ENCODE data around the gene IGF1R.
A peak's percentile ranks its signal among the peaks of the same experiment; 100 is the strongest.

IGF1R gene

GRCh38 chr15:98769867-98770266, 121.5 kb downstream of the IGF1R start:
- Histone ChIP-seq H3K4me1 (ENCODE audit: control insufficient read depth, insufficient read depth, low read length) (peaks cover 24% of the 10 kb centered on the region), H3K36me3 (ENCODE audit: control insufficient read depth, insufficient read depth, low read length) (no peaks in the 10 kb centered on the region), H3K9ac (ENCODE audit: low read length) (no peak overlapping the region), H3K9me3 (ENCODE audit: control insufficient read depth, low read length) (no peaks in the 10 kb centered on the region), H3K27me3 (ENCODE audit: control insufficient read depth, insufficient read depth, low read length) (no peaks in the 10 kb centered on the region), H3K4me3 (ENCODE audit: low read length) (no peak overlapping the region)

- H3K36me3 ChIP-seq (ENCODE audit: control insufficient read depth, insufficient read depth, low read length) = no peaks in the 10 kb centered on the region
- H3K4me3 ChIP-seq (ENCODE audit: low read length) = no peak overlapping the region
- no peak overlapping the region for H3K9ac ChIP-seq (ENCODE audit: low read length)
- no peaks in the 10 kb centered on the region for H3K9me3 ChIP-seq (ENCODE audit: control insufficient read depth, low read length)
- peaks cover 32% of the 10 kb centered on the region for H3K4me1 ChIP-seq (ENCODE audit: control insufficient read depth, insufficient read depth, low read length)
- no peaks in the 10 kb centered on the region for H3K27me3 ChIP-seq (ENCODE audit: control insufficient read depth, insufficient read depth, low read length)
Observed at GRCh38 chr15:98770984-98771383, 122.6 kb downstream of the IGF1R start.

GRCh38 chr15:98771541-98771940, 123.2 kb downstream of the IGF1R start:
- H3K27me3 ChIP-seq (ENCODE audit: control insufficient read depth, insufficient read depth, low read length) = no peaks in the 10 kb centered on the region
- no peak overlapping the region for H3K4me3 ChIP-seq (ENCODE audit: low read length)
- H3K9me3 ChIP-seq (ENCODE audit: control insufficient read depth, low read length) = no peaks in the 10 kb centered on the region
- H3K4me1 ChIP-seq (ENCODE audit: control insufficient read depth, insufficient read depth, low read length) = peaks cover 35% of the 10 kb centered on the region
- H3K36me3 ChIP-seq (ENCODE audit: control insufficient read depth, insufficient read depth, low read length) = no peaks in the 10 kb centered on the region
- H3K9ac ChIP-seq (ENCODE audit: low read length) = no peak overlapping the region

GRCh38 chr15:98772895-98773294, 124.6 kb downstream of the IGF1R start:
- no peak overlapping the region for H3K9ac ChIP-seq (ENCODE audit: low read length)
- peaks cover 45% of the 10 kb centered on the region for H3K4me1 ChIP-seq (ENCODE audit: control insufficient read depth, insufficient read depth, low read length)
- H3K27me3 ChIP-seq (ENCODE audit: control insufficient read depth, insufficient read depth, low read length) = no peaks in the 10 kb centered on the region
- H3K9me3 ChIP-seq (ENCODE audit: control insufficient read depth, low read length) = no peaks in the 10 kb centered on the region
- H3K36me3 ChIP-seq (ENCODE audit: control insufficient read depth, insufficient read depth, low read length) = no peaks in the 10 kb centered on the region
- H3K4me3 ChIP-seq (ENCODE audit: low read length) = no peak overlapping the region

GRCh38 chr15:98773616-98774015, 125.3 kb downstream of the IGF1R start:
- H3K9me3 ChIP-seq (ENCODE audit: control insufficient read depth, low read length) = no peaks in the 10 kb centered on the region
- H3K4me3 ChIP-seq (ENCODE audit: low read length) = no peak overlapping the region
- no peak overlapping the region for H3K9ac ChIP-seq (ENCODE audit: low read length)
- no peaks in the 10 kb centered on the region for H3K27me3 ChIP-seq (ENCODE audit: control insufficient read depth, insufficient read depth, low read length)
- H3K4me1 ChIP-seq (ENCODE audit: control insufficient read depth, insufficient read depth, low read length) = peaks cover 45% of the 10 kb centered on the region
- H3K36me3 ChIP-seq (ENCODE audit: control insufficient read depth, insufficient read depth, low read length) = no peaks in the 10 kb centered on the region

- Histone ChIP-seq H3K36me3 (ENCODE audit: control insufficient read depth, insufficient read depth, low read length) (no peaks in the 10 kb centered on the region), H3K27me3 (ENCODE audit: control insufficient read depth, insufficient read depth, low read length) (no peaks in the 10 kb centered on the region), H3K4me3 (ENCODE audit: low read length) (no peak overlapping the region), H3K9ac (ENCODE audit: low read length) (no peak overlapping the region), H3K4me1 (ENCODE audit: control insufficient read depth, insufficient read depth, low read length) (peaks cover 36% of the 10 kb centered on the region), H3K9me3 (ENCODE audit: control insufficient read depth, low read length) (no peaks in the 10 kb centered on the region)
Observed at GRCh38 chr15:98774756-98775497, 126.6 kb downstream of the IGF1R start.

GRCh38 chr15:98775498-98776230, 127.3 kb downstream of the IGF1R start:
- Histone ChIP-seq H3K4me1 (ENCODE audit: control insufficient read depth, insufficient read depth, low read length) (peaks cover 34% of the 10 kb centered on the region), H3K27me3 (ENCODE audit: control insufficient read depth, insufficient read depth, low read length) (no peaks in the 10 kb centered on the region)

GRCh38 chr15:98776607-98777281, 128.4 kb downstream of the IGF1R start:
- Histone ChIP-seq H3K4me3 (ENCODE audit: low read length) (no peak overlapping the region), H3K9me3 (ENCODE audit: control insufficient read depth, low read length) (no peaks in the 10 kb centered on the region), H3K4me1 (ENCODE audit: control insufficient read depth, insufficient read depth, low read length) (peaks cover 25% of the 10 kb centered on the region), H3K9ac (ENCODE audit: low read length) (peak overlapping the region; percentile 19), H3K36me3 (ENCODE audit: control insufficient read depth, insufficient read depth, low read length) (no peaks in the 10 kb centered on the region), H3K27me3 (ENCODE audit: control insufficient read depth, insufficient read depth, low read length) (no peaks in the 10 kb centered on the region)

More at GRCh38 chr15:98775498-98776230, 127.3 kb downstream of the IGF1R start:
- Histone ChIP-seq H3K4me3 (ENCODE audit: low read length) (no peak overlapping the region), H3K9ac (ENCODE audit: low read length) (no peak overlapping the region), H3K9me3 (ENCODE audit: control insufficient read depth, low read length) (no peaks in the 10 kb centered on the region), H3K36me3 (ENCODE audit: control insufficient read depth, insufficient read depth, low read length) (no peaks in the 10 kb centered on the region)

GRCh38 chr15:98777426-98777825, 129.1 kb downstream of the IGF1R start:
- no peak overlapping the region for H3K9ac ChIP-seq (ENCODE audit: low read length)
- no peaks in the 10 kb centered on the region for H3K9me3 ChIP-seq (ENCODE audit: control insufficient read depth, low read length)
- no peak overlapping the region for H3K4me3 ChIP-seq (ENCODE audit: low read length)
- H3K36me3 ChIP-seq (ENCODE audit: control insufficient read depth, insufficient read depth, low read length) = no peaks in the 10 kb centered on the region
- H3K4me1 ChIP-seq (ENCODE audit: control insufficient read depth, insufficient read depth, low read length) = peaks cover 21% of the 10 kb centered on the region
- no peaks in the 10 kb centered on the region for H3K27me3 ChIP-seq (ENCODE audit: control insufficient read depth, insufficient read depth, low read length)

- Histone ChIP-seq H3K9ac (ENCODE audit: low read length) (no peak overlapping the region), H3K27me3 (ENCODE audit: control insufficient read depth, insufficient read depth, low read length) (no peaks in the 10 kb centered on the region), H3K36me3 (ENCODE audit: control insufficient read depth, insufficient read depth, low read length) (no peaks in the 10 kb centered on the region), H3K4me1 (ENCODE audit: control insufficient read depth, insufficient read depth, low read length) (peaks cover 21% of the 10 kb centered on the region), H3K4me3 (ENCODE audit: low read length) (no peak overlapping the region), H3K9me3 (ENCODE audit: control insufficient read depth, low read length) (no peaks in the 10 kb centered on the region)
Observed at GRCh38 chr15:98778263-98778959, 130.1 kb downstream of the IGF1R start.

- no peaks in the 10 kb centered on the region for H3K9me3 ChIP-seq (ENCODE audit: control insufficient read depth, low read length)
- H3K4me1 ChIP-seq (ENCODE audit: control insufficient read depth, insufficient read depth, low read length) = peaks cover 21% of the 10 kb centered on the region
- H3K9ac ChIP-seq (ENCODE audit: low read length) = no peak overlapping the region
- no peaks in the 10 kb centered on the region for H3K27me3 ChIP-seq (ENCODE audit: control insufficient read depth, insufficient read depth, low read length)
- no peaks in the 10 kb centered on the region for H3K36me3 ChIP-seq (ENCODE audit: control insufficient read depth, insufficient read depth, low read length)
- H3K4me3 ChIP-seq (ENCODE audit: low read length) = no peak overlapping the region
Observed at GRCh38 chr15:98778960-98779359, 130.6 kb downstream of the IGF1R start.
